K562 (cell line): Measurements from ENCODE around the gene NEK4. TPM values are rescaled to one million over a fixed set of nuclear protein-coding genes. Genes with fewer than 3 reads are reported as not detected.

Source experiments
- CBX3 ChIP-seq, 2 experiments: IDR thresholded peaks; 1 replicate in 1 of 2; 2 replicates in 1 of 2; pipeline ENCODE4 v1.6.1; 2012; ENCODE audit warnings: inconsistent platforms in 2 of 2, low read length in 2 of 2, borderline replicate concordance in 1 of 2, control low read depth in 1 of 2
- CREM ChIP-seq: IDR thresholded peaks from 2 replicates; pipeline ENCODE4 v1.6.1; 2014; ENCODE audit warnings: antibody characterized with exemption, low read depth
- CSDE1 ChIP-seq, 2 experiments: fragments of 450-650 bp; IDR thresholded peaks; 2 replicates each; pipeline ENCODE4 v1.6.1; 2016; ENCODE audit warnings: mild to moderate bottlenecking in 1 of 2
- CXXC5 ChIP-seq: fragments of 250-450 bp; sonication (Bioruptor Pico); IDR thresholded peaks from 2 replicates; pipeline ENCODE4 v1.8.0; 2022; ENCODE audit warnings: inconsistent platforms, mild to moderate bottlenecking, moderate library complexity
- ELF2 ChIP-seq: fragments of 250-450 bp; sonication (Bioruptor Pico); IDR thresholded peaks from 2 replicates; pipeline ENCODE4 v1.5.0; 2021; ENCODE audit warnings: mild to moderate bottlenecking
- ELK1 ChIP-seq: sonication (generic); formaldehyde crosslinking; IDR thresholded peaks from 2 replicates; pipeline ENCODE4 v1.8.1; 2022; ENCODE audit warnings: missing genetic modification reagents
- EP300 ChIP-seq: IDR thresholded peaks from 2 replicates; pipeline ENCODE4 v1.6.1; 2012; ENCODE audit warnings: low read length, improper control_type of control experiment
- HDAC1 ChIP-seq, 2 experiments: fragments of 450-650 bp; IDR thresholded peaks; 2 replicates each; pipeline ENCODE4 v1.6.1; 2016 to 2017; ENCODE audit warnings: inconsistent platforms in 1 of 2, mild to moderate bottlenecking in 1 of 2, moderate library complexity in 1 of 2
- KAT7 ChIP-seq: sonication (generic); formaldehyde crosslinking; IDR thresholded peaks from 2 replicates; pipeline ENCODE4 v1.8.0; 2022; ENCODE audit warnings: missing genetic modification reagents, mild to moderate bottlenecking, borderline replicate concordance
- L3MBTL2 ChIP-seq: fragments of 450-650 bp; IDR thresholded peaks from 2 replicates; pipeline ENCODE4 v1.6.1; 2016; ENCODE audit warnings: mild to moderate bottlenecking, moderate library complexity
- POLR2G ChIP-seq: fragments of 200-400 bp; formaldehyde crosslinking; IDR thresholded peaks from 2 replicates; pipeline ENCODE4 v1.6.1; 2017; ENCODE audit warnings: low read depth, mild to moderate bottlenecking, antibody characterized with exemption, low read length, moderate library complexity
- RAD51 ChIP-seq: fragments of 450-650 bp; IDR thresholded peaks from 2 replicates; pipeline ENCODE4 v1.7.1; 2016; ENCODE audit warnings: low read depth, mild to moderate bottlenecking, borderline replicate concordance
- SIN3A ChIP-seq, 2 experiments: fragments of 150-350 bp in 1 of 2; IDR thresholded peaks; 2 replicates each; pipeline ENCODE4 v1.6.1; 2011 to 2016; ENCODE audit warnings: borderline replicate concordance in 2 of 2, low read depth in 2 of 2, low read length in 2 of 2, mild to moderate bottlenecking in 2 of 2, moderate library complexity in 2 of 2; ENCODE audit not compliant: control insufficient read depth in 1 of 2
- TAF1 ChIP-seq: IDR thresholded peaks from 2 replicates; pipeline ENCODE4 v1.6.1; 2011; ENCODE audit warnings: mild to moderate bottlenecking, low read length, moderate library complexity; ENCODE audit not compliant: insufficient read depth, control insufficient read depth, severe bottlenecking; ENCODE audit errors: extremely low read depth
- TEAD2 ChIP-seq: fragments of 450-650 bp; IDR thresholded peaks from 2 replicates; pipeline ENCODE4 v1.6.1; 2016; ENCODE audit warnings: missing genetic modification characterization, control low read depth, missing compliant biosample characterization
- TSHZ1 ChIP-seq: fragments of 250-450 bp; sonication (Bioruptor Pico); IDR thresholded peaks from 2 replicates; pipeline ENCODE4 v1.4.0; 2020; ENCODE audit warnings: mild to moderate bottlenecking, moderate library complexity
- YY1 ChIP-seq, 3 experiments: IDR thresholded peaks; 2 replicates each; pipeline ENCODE4 v1.6.1; 2011; ENCODE audit warnings: low read length in 2 of 3, mild to moderate bottlenecking in 2 of 3, moderate library complexity in 2 of 3, borderline replicate concordance in 1 of 3, control low read depth in 1 of 3, low read depth in 1 of 3; ENCODE audit not compliant: insufficient read depth in 3 of 3, insufficient replicate concordance in 2 of 3, control insufficient read depth in 1 of 3, insufficient read length in 1 of 3; ENCODE audit errors: extremely low read depth in 1 of 3
- ZNF75A ChIP-seq: fragments of 450-650 bp; formaldehyde crosslinking; IDR thresholded peaks from 2 replicates; pipeline ENCODE4 v1.4.0; 2020; ENCODE audit warnings: mild to moderate bottlenecking
- ZSCAN29 ChIP-seq: fragments of 450-650 bp; IDR thresholded peaks from 2 replicates; pipeline ENCODE4 v1.6.1; 2017
- polyA plus RNA-seq, 8 experiments: library from polyadenylated mRNA; depleted of rRNA in 4 of 8; stranded (reverse) in 5 of 8; unstranded in 3 of 8; fragments of >200 nt; fragmentation: Nextera tagmentation in 2 of 8; fragmentation: Illumina TruSeq in 1 of 8; extraction: Ambion mirVana in 2 of 8; extraction: Trizol in 1 of 8; gene quantifications; 2 replicates each; pipeline versions ENCODE4 v1.2.1 to v1.2.3, GENCODE V29; 2011 to 2014; ENCODE audit warnings: inconsistent platforms in 1 of 8, missing spikeins in 1 of 8
- total RNA-seq, 7 experiments: library from RNA; depleted of rRNA in 6 of 7; stranded (reverse); fragments of >200 nt in 6 of 7; fragmentation: Illumina TruSeq in 2 of 7; extraction: Trizol in 2 of 7; gene quantifications; 2 replicates each; pipeline versions ENCODE4 v1.2.1 to v1.2.3, GENCODE V29; 2011 to 2021; ENCODE audit warnings: low replicate concordance in 1 of 7

The NEK4 gene
- total and polyA plus RNA-seq, 9 of the 15 experiments (the other 6 are each of a cell fraction or from before 2014, with no cell fraction given): 5.8 to 23.1 (median 16.6) TPM

- peak; percentile 34 for TF ChIP-seq TAF1
- no peak for TF ChIP-seq ELK1 (CRISPR knock-in tag)
- peak; percentile 82 for TF ChIP-seq ZSCAN29
- peak in 1 of 3 experiments; percentile 32 for TF ChIP-seq YY1 (IDR thresholded peaks at IDR 0.05; ENCODE audit: borderline replicate concordance in 1 of 3, control insufficient read depth in 1 of 3, extremely low read depth in 1 of 3, insufficient read depth in 3 of 3, insufficient read length in 1 of 3, insufficient replicate concordance in 2 of 3, low read depth in 1 of 3, low read length in 2 of 3)
- TF ChIP-seq CSDE1 (IDR thresholded peaks at IDR 0.05): no peak
- TF ChIP-seq ZNF75A (CRISPR knock-in tag): no peak
- no peak; the same call in 1 of the 2 replicates for TF ChIP-seq CXXC5 (CRISPR knock-in tag)
- 0 out of 4 replicates have a peak, but pooled peaks of 1 of the 2 experiments have one; percentile 24 for TF ChIP-seq HDAC1 (IDR thresholded peaks at IDR 0.05)
- peak in 1 of 2 experiments; percentile 49; a peak in 1 of 3 replicates for TF ChIP-seq CBX3 (IDR thresholded peaks at IDR 0.05; ENCODE audit: borderline replicate concordance in 1 of 2, low read length in 2 of 2)
- TF ChIP-seq CREM: 0 out of 2 replicates have a peak, but pooled peaks have one; percentile 34
- TF ChIP-seq TSHZ1 (CRISPR knock-in tag): no peak
- TF ChIP-seq KAT7 (CRISPR knock-in tag): 0 out of 2 replicates have a peak, but pooled peaks have one; percentile 10
- TF ChIP-seq TEAD2 (tag): no peak
- TF ChIP-seq ELF2 (CRISPR knock-in tag): no peak
- peak in 1 of 2 experiments; percentile 81; a peak in 1 of 4 replicates for TF ChIP-seq SIN3A (IDR thresholded peaks at IDR 0.05; ENCODE audit: borderline replicate concordance in 2 of 2, control insufficient read depth in 1 of 2, low read depth in 2 of 2, low read length in 2 of 2)
- TF ChIP-seq L3MBTL2: peak; percentile 23; the same call in 1 of the 2 replicates
- no peak for TF ChIP-seq RAD51
- TF ChIP-seq EP300: no peak
- no peak for TF ChIP-seq POLR2G
These were observed 85.4 kb downstream of the NEK4 start (continued) for GRCh38 chr3:52685285-52685708.
